GM08714 (cell line): ENCODE measurements around the gene TAPT1.

Source experiments
- H3K4me3 ChIP-seq: fragments of 200-500 bp; sonication (Bioruptor generic); 2 replicates; pipeline ENCODE4 v1.5.1; 2014; ENCODE audit warnings: mild to moderate bottlenecking, low read length, inconsistent platforms
- ZNF274 ChIP-seq: IDR thresholded peaks from 2 replicates; pipeline ENCODE4 v1.6.1; 2012; ENCODE audit warnings: mild to moderate bottlenecking, low read depth, low read length

The TAPT1 gene

GRCh38 chr4:16129336-16129735, 96.9 kb downstream of the TAPT1 start:
- TF ChIP-seq ZNF274: no peak
- H3K4me3 ChIP-seq: no peak overlapping the region

- TF ChIP-seq ZNF274: no peak
- H3K4me3 ChIP-seq: no peak overlapping the region
Observed at GRCh38 chr4:16126714-16127113, 99.6 kb downstream of the TAPT1 start.

DNA sequence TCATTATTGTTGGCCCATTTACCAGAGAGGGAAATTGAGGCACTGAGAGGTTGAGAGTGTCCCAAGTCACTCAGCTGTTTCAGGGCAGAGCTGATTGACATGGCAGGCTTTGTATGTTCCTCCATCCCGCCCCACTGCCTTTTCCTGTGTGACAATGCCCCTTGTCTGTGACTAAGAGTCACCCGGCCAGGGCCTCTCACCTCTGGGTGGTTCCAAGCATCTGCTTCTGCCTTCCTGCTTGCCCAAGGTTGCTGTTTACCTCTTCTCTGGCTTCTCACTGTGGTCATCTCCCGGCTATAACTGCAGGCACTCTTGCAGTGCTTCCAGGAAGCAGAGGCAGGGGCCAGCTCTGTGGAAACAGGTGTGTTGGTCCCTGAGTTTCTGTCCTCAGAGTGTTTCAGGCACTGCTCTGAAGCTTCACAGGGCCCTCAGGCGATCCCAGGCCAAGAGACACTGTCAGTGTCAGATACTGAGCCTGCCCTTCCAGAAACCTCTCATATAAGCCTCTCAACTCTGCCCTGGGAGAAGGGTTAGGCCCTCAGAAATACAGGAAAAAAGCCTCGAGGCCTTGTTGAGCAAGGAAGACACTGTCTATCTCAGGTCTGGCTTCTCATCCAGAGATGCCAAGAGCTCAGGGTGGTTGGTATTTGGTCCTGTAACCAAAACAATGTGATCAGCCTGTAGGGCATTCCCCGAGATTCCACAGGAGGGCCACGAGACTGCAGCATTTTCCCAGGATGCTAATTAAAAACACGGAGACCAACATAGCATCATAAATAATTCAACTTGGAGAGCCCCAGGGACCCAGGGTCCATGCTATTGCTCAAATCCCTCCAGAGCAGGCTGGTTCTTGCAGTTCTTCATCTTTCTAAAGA, 100.5 kb downstream of the TAPT1 start:
- no peak overlapping the region for H3K4me3 ChIP-seq
- no peak for TF ChIP-seq ZNF274

- TF ChIP-seq ZNF274: no peak
- H3K4me3 ChIP-seq: no peak overlapping the region
Observed at GRCh38 chr4:16124232-16124631, 102.0 kb downstream of the TAPT1 start.

GRCh38 chr4:16123356-16124084, 102.8 kb downstream of the TAPT1 start:
- TF ChIP-seq ZNF274: no peak
- H3K4me3 ChIP-seq: no peak overlapping the region

GRCh38 chr4:16122784-16123183, 103.5 kb downstream of the TAPT1 start:
- TF ChIP-seq ZNF274: no peak
- H3K4me3 ChIP-seq: no peak overlapping the region

DNA sequence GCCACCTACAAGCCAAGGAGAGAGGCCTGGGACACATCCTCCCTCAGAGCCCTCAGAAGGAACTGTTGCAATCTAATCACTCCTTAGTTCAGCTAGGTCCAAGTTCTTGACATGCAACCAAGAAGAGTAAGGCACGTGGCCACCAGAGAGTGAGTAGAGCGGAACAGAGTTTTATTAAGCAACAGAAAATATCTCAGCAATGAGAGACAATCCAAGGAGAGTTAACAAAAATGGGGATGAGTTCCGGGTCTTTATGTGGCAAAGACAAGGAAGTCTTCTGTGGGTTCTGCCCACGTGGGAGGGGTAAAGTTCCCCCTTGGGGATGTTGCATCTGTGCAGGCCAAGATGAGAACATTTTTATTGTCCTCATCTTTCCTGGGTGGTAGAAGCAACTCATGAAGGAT, 104.0 kb downstream of the TAPT1 start:
- TF ChIP-seq ZNF274: no peak

DNA sequence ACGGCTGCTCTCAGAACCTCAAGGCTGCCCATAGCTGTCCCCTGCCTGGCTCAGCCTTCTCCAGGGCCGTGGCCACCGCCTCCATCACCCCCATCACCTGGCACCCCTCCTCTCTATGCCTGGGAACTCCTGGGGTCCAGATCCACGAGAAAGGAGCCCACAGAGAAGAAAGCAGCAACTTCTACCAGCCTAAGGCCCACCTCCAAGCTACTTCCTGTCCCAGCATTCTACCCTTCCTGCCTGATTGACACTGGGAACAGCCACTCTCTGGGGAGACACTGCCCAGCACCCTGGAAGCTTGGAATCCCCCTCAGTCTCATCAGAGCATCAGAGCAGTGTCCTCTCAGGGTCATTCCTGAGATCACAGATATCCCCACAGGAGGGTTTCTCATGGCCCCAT, 105.6 kb downstream of the TAPT1 start:
- TF ChIP-seq ZNF274: no peak
- no peak overlapping the region for H3K4me3 ChIP-seq

More for the DNA sequence above, 104.0 kb downstream of the TAPT1 start:
- no peak overlapping the region for H3K4me3 ChIP-seq

DNA sequence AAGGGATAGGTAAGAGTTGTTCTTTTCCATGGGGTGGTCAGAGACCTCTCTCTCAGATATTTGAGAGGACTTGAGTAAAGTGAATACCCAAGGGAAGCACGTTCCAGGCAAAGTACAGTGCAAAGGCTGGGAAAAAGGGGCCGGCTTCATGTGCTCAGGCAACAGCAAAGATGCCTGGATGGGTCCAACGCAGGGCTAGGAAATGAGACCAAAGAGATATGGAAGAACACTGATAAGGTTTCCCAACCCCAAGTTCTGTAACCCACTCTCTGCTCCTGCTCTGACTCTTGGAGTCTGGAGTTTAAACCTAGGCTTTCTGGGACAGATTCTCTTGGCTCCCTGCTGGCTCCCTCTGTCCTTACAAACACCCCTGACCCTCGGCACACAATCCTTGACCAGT, 106.3 kb downstream of the TAPT1 start:
- TF ChIP-seq ZNF274: no peak
- no peak overlapping the region for H3K4me3 ChIP-seq

- no peak overlapping the region for H3K4me3 ChIP-seq
- no peak for TF ChIP-seq ZNF274
Observed at GRCh38 chr4:16118090-16118489, 108.2 kb downstream of the TAPT1 start.

DNA sequence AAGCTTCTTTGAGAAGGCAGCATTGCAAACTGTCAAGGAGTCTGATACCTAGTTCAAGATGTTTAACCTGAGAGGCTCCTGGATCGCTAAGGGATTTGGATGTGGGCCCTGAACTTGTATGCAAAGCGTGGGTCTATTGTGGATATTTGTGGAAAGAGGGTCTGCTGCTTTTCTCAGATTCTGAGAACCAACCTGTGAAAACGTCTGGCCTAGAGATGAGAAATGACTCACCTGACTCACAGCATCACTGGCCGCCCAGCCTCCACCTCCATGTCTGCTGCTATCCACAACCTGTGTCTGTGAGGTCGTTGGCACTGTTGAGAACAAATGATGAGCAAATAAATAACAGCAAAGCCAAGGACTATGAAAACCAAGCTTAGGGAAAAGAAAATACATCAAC, 109.1 kb downstream of the TAPT1 start:
- no peak for TF ChIP-seq ZNF274
- no peak overlapping the region for H3K4me3 ChIP-seq

DNA sequence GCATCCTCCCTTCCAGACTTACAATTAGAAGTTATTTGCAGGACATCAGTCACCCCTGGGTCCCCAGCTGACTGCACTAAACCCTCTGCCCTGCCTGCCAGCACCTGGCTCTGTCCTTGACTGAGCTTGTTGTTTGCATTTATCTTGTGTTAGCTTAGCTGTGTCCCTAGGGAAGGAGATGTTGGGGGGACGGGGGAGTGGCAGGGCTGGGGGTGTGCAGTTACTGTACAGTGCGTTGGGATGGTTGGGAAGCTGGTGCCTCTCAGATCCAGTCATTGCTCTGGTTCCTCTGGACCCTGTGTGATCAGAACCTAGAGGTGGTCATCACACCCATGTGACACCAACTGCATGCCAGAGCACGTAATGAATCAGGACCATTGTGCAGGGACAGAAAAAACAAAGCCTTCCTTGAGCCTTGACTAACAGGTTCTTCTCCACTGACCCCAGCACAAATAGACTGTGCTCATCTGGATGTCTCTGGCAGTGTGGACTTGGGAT, 109.7 kb downstream of the TAPT1 start:
- TF ChIP-seq ZNF274: no peak
- no peak overlapping the region for H3K4me3 ChIP-seq

- TF ChIP-seq ZNF274: no peak
Observed at GRCh38 chr4:16116019-16116418, 110.3 kb downstream of the TAPT1 start.

DNA sequence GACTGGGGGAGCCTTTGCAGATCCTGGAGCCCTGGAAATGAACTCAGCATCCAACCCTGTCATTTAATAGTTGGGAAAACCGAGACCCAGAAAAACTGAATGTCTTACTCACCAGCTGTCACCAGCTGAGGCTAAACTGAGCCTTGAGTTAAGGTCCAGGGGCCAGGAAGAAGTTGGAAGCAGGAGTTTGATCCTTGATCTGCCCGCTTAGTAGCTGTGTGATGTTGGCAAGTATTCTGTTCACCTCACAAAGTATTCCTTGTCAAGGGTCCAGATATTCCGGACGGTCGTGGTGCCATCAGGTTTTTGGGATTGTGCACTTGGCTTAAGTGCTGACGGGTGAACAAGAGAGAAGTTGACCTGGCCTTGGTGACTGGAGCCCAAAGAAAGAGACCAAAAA, 111.7 kb downstream of the TAPT1 start:
- H3K4me3 ChIP-seq: no peak overlapping the region
- no peak for TF ChIP-seq ZNF274

More at GRCh38 chr4:16116019-16116418, 110.3 kb downstream of the TAPT1 start:
- H3K4me3 ChIP-seq: no peak overlapping the region

DNA sequence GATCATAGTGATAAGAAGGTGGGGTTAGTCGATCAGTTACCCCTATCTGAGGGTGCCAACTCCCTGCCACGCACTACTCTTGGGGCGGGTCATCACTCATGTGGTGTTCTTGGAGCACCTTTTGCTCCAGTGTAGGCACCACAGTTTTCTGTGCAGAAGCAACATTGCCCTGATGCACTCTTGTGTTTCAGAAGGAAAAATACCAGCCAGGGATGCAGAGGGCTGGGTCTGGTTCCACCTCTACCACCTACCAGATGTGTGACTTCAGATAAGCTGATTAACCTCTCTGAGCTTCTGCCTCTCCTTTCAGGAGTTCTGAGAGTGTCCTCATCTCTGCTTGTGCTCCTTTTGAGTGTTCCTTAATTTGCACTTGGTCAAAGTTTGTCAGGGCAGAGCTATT, 112.5 kb downstream of the TAPT1 start:
- TF ChIP-seq ZNF274: no peak

More for the DNA sequence above, 112.5 kb downstream of the TAPT1 start:
- no peak overlapping the region for H3K4me3 ChIP-seq
